Neural cell (in vitro differentiated cells): Measurements from ENCODE around the gene CCDC172. TPM values are rescaled to one million over a fixed set of nuclear protein-coding genes. Genes with fewer than 3 reads are reported as not detected.

Experiments used
- H2AFZ ChIP-seq: fragments of 200-600, 300-800 bp; sonication (generic), shearing (Covaris generic); 2 replicates; pipeline ENCODE4 v1.6.0; 2014; ENCODE audit warnings: low read depth, mild to moderate bottlenecking, antibody characterized with exemption, low read length, moderate library complexity
- H3F3A ChIP-seq: fragments of 200-600 bp; shearing (Covaris generic); 2 replicates; pipeline ENCODE4 v1.6.1; 2016; ENCODE audit warnings: mild to moderate bottlenecking, moderate library complexity, mixed read lengths, antibody characterized with exemption, low read length; ENCODE audit not compliant: insufficient read depth, poor library complexity, severe bottlenecking
- H3K27ac ChIP-seq: fragments of 200-600, 300-800 bp; sonication (generic), shearing (Covaris generic); 2 replicates; pipeline ENCODE4 v1.5.1; 2014; ENCODE audit warnings: mild to moderate bottlenecking, low read length, moderate library complexity
- H3K27me3 ChIP-seq: fragments of 300-800, 200-600 bp; sonication (generic), shearing (Covaris generic); 2 replicates; pipeline ENCODE4 v1.6.0; 2014; ENCODE audit warnings: mild to moderate bottlenecking, low read depth, low read length, moderate library complexity; ENCODE audit not compliant: insufficient read depth
- H3K36me3 ChIP-seq: fragments of 300-800, 200-600 bp; sonication (generic), shearing (Covaris generic); 2 replicates; pipeline ENCODE4 v1.5.1; 2014; ENCODE audit warnings: mild to moderate bottlenecking, antibody characterized with exemption, low read length, moderate library complexity; ENCODE audit not compliant: insufficient read depth
- H3K4me2 ChIP-seq: fragments of 300-800, 200-600 bp; sonication (generic), shearing (Covaris generic); 2 replicates; pipeline ENCODE4 v1.6.0; 2014; ENCODE audit warnings: mild to moderate bottlenecking, low read length
- H3K4me3 ChIP-seq: fragments of 300-800, 200-600 bp; sonication (generic), shearing (Covaris generic); 2 replicates; pipeline ENCODE4 v1.5.1; 2014; ENCODE audit warnings: mild to moderate bottlenecking, low read length, moderate library complexity
- H3K79me2 ChIP-seq: fragments of 200-600 bp; shearing (Covaris generic); replicated peaks from 2 replicates; pipeline ENCODE4 v1.6.0; 2014; ENCODE audit warnings: mild to moderate bottlenecking, low read length, moderate library complexity; ENCODE audit not compliant: insufficient read depth
- H3K9ac ChIP-seq: fragments of 300-800, 200-600 bp; sonication (generic), shearing (Covaris generic); 2 replicates; pipeline ENCODE4 v1.6.1; 2016; ENCODE audit warnings: mild to moderate bottlenecking, low read length, mixed read lengths
- H3K9me2 ChIP-seq: fragments of 200-600 bp; shearing (Covaris generic); 2 replicates; pipeline ENCODE4 v1.6.1; 2016; ENCODE audit warnings: mild to moderate bottlenecking, low read length, mixed read lengths; ENCODE audit not compliant: insufficient read depth
- H3K9me3 ChIP-seq: fragments of 200-600, 300-800 bp; sonication (generic), shearing (Covaris generic); 2 replicates; pipeline ENCODE4 v1.6.1; 2016; ENCODE audit warnings: mild to moderate bottlenecking, mixed run types, low read length, moderate library complexity, mixed read lengths
- H4K20me1 ChIP-seq: fragments of 200-600 bp; shearing (Covaris generic); 2 replicates; pipeline ENCODE4 v1.6.1; 2016; ENCODE audit warnings: mild to moderate bottlenecking, mixed run types; ENCODE audit not compliant: insufficient read depth
- CTCF ChIP-seq: fragments of 450-650 bp; IDR thresholded peaks from 2 replicates; pipeline ENCODE4 v1.5.1; 2014; ENCODE audit warnings: antibody characterized with exemption, mild to moderate bottlenecking, moderate library complexity; ENCODE audit not compliant: poor library complexity, severe bottlenecking
- EP300 ChIP-seq: fragments of 450-650 bp; conservative IDR thresholded peaks from 2 replicates; pipeline ENCODE4 v1.6.1; 2014; ENCODE audit warnings: antibody characterized with exemption, mild to moderate bottlenecking, moderate library complexity; ENCODE audit not compliant: poor library complexity, severe bottlenecking
- EZH2 ChIP-seq: fragments of 200-600, 300-800 bp; shearing (Covaris generic), sonication (generic); IDR thresholded peaks from 2 replicates; pipeline ENCODE4 v1.6.1; 2014; ENCODE audit warnings: antibody characterized with exemption, low read length, borderline replicate concordance, mild to moderate bottlenecking; ENCODE audit not compliant: insufficient read depth, poor library complexity, severe bottlenecking
- MXI1 ChIP-seq: fragments of 450-650 bp; conservative IDR thresholded peaks from 2 replicates; pipeline ENCODE4 v1.6.1; 2014; ENCODE audit warnings: antibody characterized with exemption, mild to moderate bottlenecking; ENCODE audit not compliant: poor library complexity, severe bottlenecking
- POLR2AphosphoS5 ChIP-seq: IDR thresholded peaks from 2 replicates; pipeline ENCODE4 v1.6.1; 2012
- RAD21 ChIP-seq: fragments of 450-650 bp; conservative IDR thresholded peaks from 2 replicates; pipeline ENCODE4 v1.6.1; 2014; ENCODE audit warnings: antibody characterized with exemption, mild to moderate bottlenecking, moderate library complexity
- REST ChIP-seq: IDR thresholded peaks from 2 replicates; pipeline ENCODE4 v1.6.1; 2012; ENCODE audit warnings: borderline replicate concordance
- SMC3 ChIP-seq: fragments of 450-650 bp; conservative IDR thresholded peaks from 2 replicates; pipeline ENCODE4 v1.6.1; 2014; ENCODE audit warnings: antibody characterized with exemption, mild to moderate bottlenecking, moderate library complexity; ENCODE audit not compliant: poor library complexity
- TAF1 ChIP-seq: IDR thresholded peaks from 2 replicates; pipeline ENCODE4 v1.6.1; 2012; ENCODE audit warnings: low read depth
- polyA plus RNA-seq: library from polyadenylated mRNA; depleted of rRNA; stranded (reverse); fragments of >200 nt; gene quantifications from 2 replicates; pipeline ENCODE4 v1.2.3, GENCODE V29; 2014

CCDC172 gene
- polyA plus RNA-seq, 1 donor from 2014 or later, result not detected

GRCh38 chr10:116355341-116355740, 31.1 kb downstream of the CCDC172 start:
- Histone ChIP-seq H3K27me3 (no peaks in the 10 kb centered on the region), H3K4me3 (no peak overlapping the region), H3K9me3 (no peaks in the 10 kb centered on the region)

GRCh38 chr10:116356833-116357232, 32.6 kb downstream of the CCDC172 start:
- H3K4me3 ChIP-seq, result no peak overlapping the region
- H3K9me2 ChIP-seq, result no peaks in the 10 kb centered on the region
- H3K9ac ChIP-seq, result no peak overlapping the region
- H3K27me3 ChIP-seq, result no peaks in the 10 kb centered on the region
- no peaks in the 10 kb centered on the region for H3K36me3 ChIP-seq
- no peak overlapping the region for H3K27ac ChIP-seq
- no peak for TF ChIP-seq REST
- TF ChIP-seq EP300, result no peak
- no peak for TF ChIP-seq TAF1
- no peak for TF ChIP-seq CTCF
- TF ChIP-seq RAD21, result no peak
- TF ChIP-seq SMC3, result no peak
- no peak for TF ChIP-seq EZH2
- TF ChIP-seq POLR2AphosphoS5, result no peak
- no peak for TF ChIP-seq MXI1
- H2AFZ ChIP-seq, result no peak overlapping the region
- H4K20me1 ChIP-seq, result no peaks in the 10 kb centered on the region
- no peaks in the 10 kb centered on the region for H3K79me2 ChIP-seq
- no peaks in the 10 kb centered on the region for H3F3A ChIP-seq
- H3K9me3 ChIP-seq, result no peaks in the 10 kb centered on the region
- no peak overlapping the region for H3K4me2 ChIP-seq

More at GRCh38 chr10:116355341-116355740, 31.1 kb downstream of the CCDC172 start:
- no peaks in the 10 kb centered on the region for H3K9me2 ChIP-seq
- H3K79me2 ChIP-seq, result no peaks in the 10 kb centered on the region
- no peaks in the 10 kb centered on the region for H3F3A ChIP-seq
- TF ChIP-seq RAD21 (no peak), MXI1 (no peak), TAF1 (no peak), REST (no peak), EP300 (no peak), EZH2 (no peak), POLR2AphosphoS5 (no peak)
- no peak overlapping the region for H3K27ac ChIP-seq
- no peak overlapping the region for H3K4me2 ChIP-seq
- H2AFZ ChIP-seq, result no peak overlapping the region
- H3K36me3 ChIP-seq, result no peaks in the 10 kb centered on the region
- no peaks in the 10 kb centered on the region for H4K20me1 ChIP-seq
- H3K9ac ChIP-seq, result no peak overlapping the region
